Loucy (cell line): ENCODE data around the gene TMEM108.

Experiments used
- CTCF ChIP-seq: fragments of 200-600 bp; sonication (generic); conservative IDR thresholded peaks from 2 replicates; pipeline ENCODE4 v1.5.1; 2014; ENCODE audit warnings: mild to moderate bottlenecking, antibody characterized with exemption, low read length
- EZH2phosphoT487 ChIP-seq: fragments of 200-600 bp; IDR thresholded peaks from 2 replicates; pipeline ENCODE4 v1.6.1; 2018; ENCODE audit warnings: antibody characterized with exemption, mild to moderate bottlenecking, moderate library complexity, borderline replicate concordance

GRCh38 chr3:133238015-133238414 lies 199.8 kb downstream of the TMEM108 start:
- no peak for TF ChIP-seq CTCF
- TF ChIP-seq EZH2phosphoT487: no peak
